ENCODE measurements around the gene FAM229B.

Gene FAM229B

DNA sequence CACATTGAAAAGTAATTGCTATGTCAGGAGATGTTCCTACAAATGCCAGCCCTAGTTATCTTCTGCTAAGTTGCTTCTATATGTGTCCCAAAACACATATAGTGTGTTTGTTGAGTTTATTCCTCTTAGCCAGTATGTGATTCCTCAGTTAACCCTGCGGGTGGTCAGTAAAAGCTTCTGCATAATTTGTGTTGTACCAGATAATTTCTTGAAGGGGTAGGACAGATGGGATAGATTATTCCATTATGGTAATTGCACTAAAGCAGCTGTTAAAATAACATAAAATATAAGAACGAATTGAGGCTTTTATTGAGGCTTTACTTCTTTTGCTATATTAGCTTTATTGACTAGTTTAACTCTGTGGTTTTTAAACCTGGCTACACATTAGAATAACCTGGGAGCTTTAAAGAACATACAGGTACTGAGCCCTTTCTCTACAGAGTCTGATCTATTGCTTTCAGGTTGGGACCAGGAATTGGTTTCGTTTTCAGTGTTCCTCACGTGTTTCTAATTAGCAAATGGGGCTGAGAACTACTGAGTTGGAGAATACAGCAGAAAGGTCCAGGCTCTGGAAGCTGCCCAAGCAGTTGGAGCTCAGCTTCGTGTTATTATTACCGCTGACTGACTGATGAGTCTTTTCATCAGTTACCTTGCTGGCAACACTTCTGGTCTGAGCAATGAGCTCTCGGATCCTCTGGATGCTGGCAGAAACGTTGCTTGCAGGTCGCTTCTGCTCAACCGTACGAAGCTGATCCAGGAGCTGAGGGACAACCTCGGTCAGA lies 56.9 kb downstream of the FAM229B start:
- no peak for DNase-seq (ENCODE audit: low read depth in 2 of 2)

DNA sequence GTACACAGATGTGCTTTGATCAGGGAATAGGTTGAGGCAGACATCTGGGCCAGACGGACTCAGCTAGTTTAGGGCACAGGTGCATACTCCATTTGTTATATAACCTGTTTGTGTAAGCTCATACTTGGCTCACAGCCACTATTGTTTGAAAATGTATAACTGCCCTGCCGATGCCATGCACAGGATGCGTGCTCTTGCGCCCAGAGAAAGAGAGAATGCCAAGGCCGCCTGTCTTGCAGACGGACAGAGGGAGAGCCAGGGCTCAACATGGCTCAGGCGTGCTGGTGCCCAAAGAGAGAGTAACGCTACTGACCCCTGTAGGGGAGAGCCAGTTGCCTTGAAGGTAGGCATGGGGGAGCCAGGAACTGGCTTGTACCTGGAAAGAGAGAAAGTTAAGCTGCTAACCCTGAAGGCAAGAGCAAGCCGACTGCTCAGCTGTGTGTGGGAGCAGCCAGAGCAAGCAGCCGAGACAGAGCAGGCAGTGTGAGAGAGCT lies 57.7 kb downstream of the FAM229B start:
- no peak for DNase-seq (ENCODE audit: low read depth in 2 of 2)

GRCh38 chr6:112148103-112148502 lies 60.7 kb downstream of the FAM229B start:
- no peak for DNase-seq (ENCODE audit: low read depth in 2 of 2)

GRCh38 chr6:112149236-112149635 lies 61.8 kb downstream of the FAM229B start:
- DNase-seq (ENCODE audit: low read depth in 2 of 2), result no peak

GRCh38 chr6:112149719-112150263 lies 62.4 kb downstream of the FAM229B start:
- no peak for DNase-seq (ENCODE audit: low read depth in 2 of 2)

DNA sequence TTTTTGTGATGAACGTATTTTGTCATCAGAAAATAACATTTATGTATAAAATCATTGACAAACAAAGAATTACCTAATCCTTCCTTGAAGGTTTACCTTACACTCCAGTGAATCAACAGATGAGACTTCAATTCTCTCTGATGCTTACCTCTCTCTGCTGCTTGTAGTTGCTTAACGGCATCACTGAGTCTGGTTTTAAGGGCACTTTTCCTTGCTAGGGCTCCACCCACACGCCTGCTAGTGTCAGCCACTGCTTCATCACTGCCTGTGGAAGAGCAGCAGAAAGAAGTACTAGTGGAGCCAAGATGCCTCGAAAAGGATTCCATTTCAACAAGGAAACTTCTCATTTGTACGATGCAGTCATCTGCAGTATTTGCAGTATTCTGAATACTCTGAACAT lies 63.0 kb downstream of the FAM229B start:
- no peak for DNase-seq (ENCODE audit: low read depth in 2 of 2)

Data from stimulated activated CD8-positive, alpha-beta memory T cell treated with anti-CD3 and anti-CD28 coated beads, Interleukin-15, amount 100 ng/mL, for 4 hours (primary cell).